NCI-H446 (cell line): ENCODE measurements around the gene SPATA2L.
"Not testable (repeated sequence)": the region's sequence is repeated elsewhere in the genome, so short reads cannot be mapped to it uniquely, and the experiment has no call there.

Experiments
- DNase-seq, 2 experiments: peaks; one replicate each; lab custom pipeline; 2025; lab: John Stamatoyannopoulos, UW

The SPATA2L gene

GRCh38 chr16:89690392-89690901 lies 11.1 kb downstream of the SPATA2L start:
- no peak for DNase-seq

- DNase-seq = not testable (repeated sequence)
Measured at GRCh38 chr16:89689621-89690020, 11.9 kb downstream of the SPATA2L start.

GRCh38 chr16:89689142-89689541 lies 12.4 kb downstream of the SPATA2L start:
- no peak for DNase-seq

- no peak for DNase-seq
Measured at GRCh38 chr16:89688395-89688794, 13.1 kb downstream of the SPATA2L start.

GRCh38 chr16:89687092-89687940 lies 14.2 kb downstream of the SPATA2L start:
- no peak for DNase-seq

- DNase-seq = peak; percentile 71 to 90
Measured at GRCh38 chr16:89686520-89687091, 14.9 kb downstream of the SPATA2L start, which contains the start of gene CDK10. Gene CDK10 (plus strand): TSS chr16:89686689. CDS start chr16:89686711, 22 bp downstream.

GRCh38 chr16:89685916-89686315 lies 15.6 kb downstream of the SPATA2L start:
- DNase-seq = no peak

GRCh38 chr16:89678258-89678657 lies 23.2 kb downstream of the SPATA2L start:
- no peak for DNase-seq

GRCh38 chr16:89672177-89672941 lies 29.1 kb downstream of the SPATA2L start:
- DNase-seq = no peak

- not testable (repeated sequence) for DNase-seq
Measured at GRCh38 chr16:89671565-89671964, 29.9 kb downstream of the SPATA2L start.

- DNase-seq = no peak
Measured at GRCh38 chr16:89670496-89671431, 30.7 kb downstream of the SPATA2L start.

- DNase-seq = no peak
Measured at GRCh38 chr16:89669755-89670154, 31.8 kb downstream of the SPATA2L start.

- no peak for DNase-seq
Measured at GRCh38 chr16:89668790-89669158, 32.7 kb downstream of the SPATA2L start.

GRCh38 chr16:89667633-89668032 lies 33.9 kb downstream of the SPATA2L start:
- DNase-seq = no peak

- DNase-seq = not testable (repeated sequence)
Measured at GRCh38 chr16:89667000-89667399, 34.5 kb downstream of the SPATA2L start.

- not testable (repeated sequence) for DNase-seq
Measured at GRCh38 chr16:89664238-89664637, 37.3 kb downstream of the SPATA2L start.

- no peak for DNase-seq
Measured at GRCh38 chr16:89661215-89661614, 40.3 kb downstream of the SPATA2L start.

GRCh38 chr16:89660146-89660545 lies 41.4 kb downstream of the SPATA2L start:
- no peak for DNase-seq

GRCh38 chr16:89658221-89658879 lies 43.2 kb downstream of the SPATA2L start:
- no peak for DNase-seq

- DNase-seq = peak; percentile 56 to 84
Measured at GRCh38 chr16:89657442-89658220, 43.9 kb downstream of the SPATA2L start, which contains the start of the genes CHMP1A and SPATA33. Gene CHMP1A (minus strand): TSS chr16:89657708. CDS start chr16:89657588, 120 bp downstream. Gene SPATA33 (plus strand): TSS chr16:89657836. CDS start chr16:89657912, 76 bp downstream.
